SK-N-SH treated with all-trans-retinoic acid at 6 μM for 48 hours (cell line): ENCODE measurements around the gene PGC.

Experiments used
- ARNTL ChIP-seq: fragments of 450-650 bp; formaldehyde crosslinking; IDR thresholded peaks from 2 replicates; pipeline ENCODE4 v1.5.0; 2020; ENCODE audit warnings: low read depth, mild to moderate bottlenecking, moderate library complexity, borderline replicate concordance
- CREB5 ChIP-seq: fragments of 250-450 bp; sonication (Bioruptor Pico); IDR thresholded peaks from 2 replicates; pipeline ENCODE4 v1.5.1; 2020; ENCODE audit warnings: low read depth, mild to moderate bottlenecking, moderate library complexity
- CSRNP3 ChIP-seq: fragments of 250-450 bp; sonication (Bioruptor Pico); IDR thresholded peaks from 2 replicates; pipeline ENCODE4 v1.5.1; 2021; ENCODE audit warnings: mild to moderate bottlenecking, moderate library complexity
- ESRRG ChIP-seq: fragments of 250-450 bp; sonication (Bioruptor Pico); IDR thresholded peaks from 2 replicates; pipeline ENCODE4 v1.6.1; 2021; ENCODE audit warnings: mild to moderate bottlenecking
- RARB ChIP-seq: fragments of 250-450 bp; sonication (Bioruptor Pico); IDR thresholded peaks from 2 replicates; pipeline ENCODE4 v1.8.0; 2021; ENCODE audit warnings: mild to moderate bottlenecking, moderate library complexity
- TCF4 ChIP-seq: fragments of 250-450 bp; sonication (Bioruptor Pico); IDR thresholded peaks from 2 replicates; pipeline ENCODE4 v1.8.0; 2021; ENCODE audit warnings: mild to moderate bottlenecking, moderate library complexity, borderline replicate concordance
- ZFP30 ChIP-seq: fragments of 450-650 bp; formaldehyde crosslinking; IDR thresholded peaks from 2 replicates; pipeline ENCODE4 v1.5.0; 2022; ENCODE audit warnings: mild to moderate bottlenecking, moderate library complexity
- TF ChIP-seq, protein P1 (sequence below): fragments of 250-450 bp; sonication (Bioruptor Pico); IDR thresholded peaks from 2 replicates; pipeline ENCODE4 v1.8.0; 2020; ENCODE audit warnings: mild to moderate bottlenecking, moderate library complexity, borderline replicate concordance

- TF ChIP-seq, protein P1, sequence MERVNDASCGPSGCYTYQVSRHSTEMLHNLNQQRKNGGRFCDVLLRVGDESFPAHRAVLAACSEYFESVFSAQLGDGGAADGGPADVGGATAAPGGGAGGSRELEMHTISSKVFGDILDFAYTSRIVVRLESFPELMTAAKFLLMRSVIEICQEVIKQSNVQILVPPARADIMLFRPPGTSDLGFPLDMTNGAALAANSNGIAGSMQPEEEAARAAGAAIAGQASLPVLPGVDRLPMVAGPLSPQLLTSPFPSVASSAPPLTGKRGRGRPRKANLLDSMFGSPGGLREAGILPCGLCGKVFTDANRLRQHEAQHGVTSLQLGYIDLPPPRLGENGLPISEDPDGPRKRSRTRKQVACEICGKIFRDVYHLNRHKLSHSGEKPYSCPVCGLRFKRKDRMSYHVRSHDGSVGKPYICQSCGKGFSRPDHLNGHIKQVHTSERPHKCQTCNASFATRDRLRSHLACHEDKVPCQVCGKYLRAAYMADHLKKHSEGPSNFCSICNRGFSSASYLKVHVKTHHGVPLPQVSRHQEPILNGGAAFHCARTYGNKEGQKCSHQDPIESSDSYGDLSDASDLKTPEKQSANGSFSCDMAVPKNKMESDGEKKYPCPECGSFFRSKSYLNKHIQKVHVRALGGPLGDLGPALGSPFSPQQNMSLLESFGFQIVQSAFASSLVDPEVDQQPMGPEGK (CRISPR knock-in tag): no peak
- TF ChIP-seq ZFP30 (CRISPR knock-in tag) (no peak), ESRRG (CRISPR knock-in tag) (no peak), CSRNP3 (no peak), RARB (no peak), CREB5 (no peak), TCF4 (CRISPR knock-in tag) (no peak), ARNTL (CRISPR knock-in tag) (no peak)
Observed at GRCh38 chr6:41704028-41704427, 43.2 kb downstream of the PGC start.
